HG02885 (cell line): ENCODE measurements around the gene ST3GAL5.

Experiments
- ATAC-seq: cut with Tn5 transposase; IDR thresholded peaks from one replicate; pipeline ENCODE4 v1.9.1; 2021; ENCODE audit warnings: mild to moderate bottlenecking; ENCODE audit not compliant: unreplicated experiment, poor library complexity

The ST3GAL5 gene

DNA sequence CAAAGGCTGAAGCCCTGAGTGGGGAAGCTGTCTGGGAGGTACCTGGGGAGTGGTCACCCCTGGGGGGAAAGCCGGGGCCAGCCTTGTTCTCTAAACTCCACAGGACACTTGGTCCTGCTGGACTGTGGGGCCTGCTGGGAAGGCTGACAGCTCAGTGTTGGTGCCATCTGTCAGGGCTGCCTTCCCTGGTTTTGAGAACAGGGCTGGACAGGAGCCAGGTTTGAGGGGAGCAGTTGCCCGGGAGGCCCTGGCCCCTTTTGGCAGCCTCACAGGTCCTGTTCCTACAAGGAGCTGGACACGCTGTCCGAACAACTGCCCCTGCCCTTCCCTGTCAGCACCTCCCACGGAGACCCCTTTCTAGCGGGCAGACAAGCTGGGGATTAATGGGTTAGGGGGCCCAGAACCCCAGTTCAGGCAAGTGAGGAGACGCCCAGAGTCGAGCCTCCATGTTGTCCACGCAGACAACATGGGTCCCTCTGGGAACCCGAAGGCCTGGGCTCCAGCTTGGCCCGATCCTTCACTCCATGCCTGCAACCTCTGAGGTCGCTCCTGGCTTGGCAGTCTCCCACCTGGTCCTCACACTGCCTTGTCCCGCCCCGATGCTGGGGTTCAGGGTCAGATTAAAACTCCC, 94.2 kb downstream of the ST3GAL5 start:
- no peak for ATAC-seq

- ATAC-seq: no peak
These were observed 94.8 kb downstream of the ST3GAL5 start for GRCh38 chr2:85794038-85794441.

DNA sequence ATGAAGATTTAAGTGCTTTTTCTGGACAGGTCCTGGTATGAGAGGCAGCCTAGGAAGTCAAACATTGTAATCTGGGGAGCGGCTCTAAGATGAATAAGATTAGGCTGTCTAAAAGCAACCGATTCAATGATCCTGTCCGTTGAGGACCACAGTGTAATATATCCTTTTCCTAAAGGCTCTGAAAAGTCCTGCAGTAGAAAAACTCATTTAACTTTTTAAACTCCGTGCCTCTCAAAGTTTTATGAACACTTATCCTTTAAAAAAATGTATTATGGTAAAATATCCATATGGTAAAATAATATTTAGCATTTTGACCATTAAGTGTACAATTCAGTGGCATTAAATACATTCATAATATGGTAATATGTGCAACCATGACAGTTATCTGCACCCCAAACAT, 95.2 kb downstream of the ST3GAL5 start:
- ATAC-seq: no peak

DNA sequence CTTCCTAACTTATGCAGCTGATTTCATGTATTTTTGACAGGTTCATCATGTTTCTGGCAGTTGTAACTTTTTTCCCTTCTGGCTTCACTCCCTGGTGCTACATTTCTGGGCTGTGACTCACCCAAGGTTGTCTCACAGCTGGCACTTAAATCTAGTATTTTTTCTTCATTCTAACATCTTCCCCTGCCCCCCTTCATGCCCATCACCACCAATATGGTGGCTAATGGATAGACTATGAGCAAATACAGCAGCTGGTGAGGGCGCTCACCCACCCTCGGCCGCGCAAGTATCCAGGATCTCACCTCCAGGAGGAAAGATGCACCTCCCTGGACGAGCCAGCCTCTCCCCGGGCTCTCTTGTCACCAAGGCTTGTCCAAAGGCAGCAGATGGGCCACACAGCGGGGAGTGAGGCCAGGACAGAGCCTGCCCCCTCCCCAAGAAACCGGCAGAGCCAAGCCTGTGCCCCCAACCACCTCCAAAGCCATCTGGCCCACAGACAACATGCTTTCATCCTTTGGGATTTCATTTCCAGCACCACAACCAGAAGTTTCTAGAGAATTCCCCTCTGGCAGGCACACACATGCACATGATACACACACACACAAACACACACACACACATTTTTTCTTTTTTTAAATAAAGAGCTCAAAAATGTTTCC, 95.9 kb downstream of the ST3GAL5 start:
- ATAC-seq: no peak

DNA sequence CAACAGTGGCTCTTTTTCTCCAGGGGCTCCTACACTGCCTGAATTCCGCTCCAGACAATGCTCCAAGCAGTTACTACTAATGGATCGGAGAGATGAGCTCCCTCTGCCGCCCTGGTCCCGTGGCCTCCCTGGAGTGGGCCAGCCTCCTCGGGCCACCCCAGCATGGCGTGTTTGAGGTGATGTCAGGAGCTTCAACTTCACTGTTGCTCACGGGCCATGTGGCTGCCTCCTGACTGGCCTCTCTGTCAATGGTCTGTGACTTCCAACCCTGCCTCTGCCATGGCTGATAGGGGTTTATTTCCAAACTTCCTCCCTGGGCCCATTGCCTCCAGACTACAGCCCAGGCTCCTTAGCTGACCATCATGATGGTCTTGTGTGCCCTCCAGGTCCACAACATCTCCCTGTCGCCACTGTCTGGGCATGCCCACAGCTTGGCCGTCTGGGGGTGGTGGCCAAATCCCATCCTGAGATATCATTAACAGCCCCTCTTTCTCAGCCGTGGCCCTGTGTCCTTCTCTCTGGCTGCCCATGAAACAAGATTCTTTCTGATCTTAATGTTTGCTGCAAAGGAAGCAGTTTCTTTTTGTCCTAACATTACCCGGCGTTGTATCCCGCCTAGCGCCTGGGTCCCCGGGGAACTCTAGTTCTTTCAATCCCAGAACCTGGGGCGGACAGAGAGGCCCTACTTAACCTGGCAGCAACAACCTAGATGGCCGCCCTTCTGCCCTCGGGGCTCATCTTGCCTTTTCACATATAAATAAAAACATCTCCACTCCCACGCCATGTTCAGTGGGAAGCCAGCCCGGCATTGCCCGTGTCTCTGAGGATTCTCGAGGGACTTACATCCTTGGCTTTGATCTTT, 96.9 kb downstream of the ST3GAL5 start:
- ATAC-seq: no peak

DNA sequence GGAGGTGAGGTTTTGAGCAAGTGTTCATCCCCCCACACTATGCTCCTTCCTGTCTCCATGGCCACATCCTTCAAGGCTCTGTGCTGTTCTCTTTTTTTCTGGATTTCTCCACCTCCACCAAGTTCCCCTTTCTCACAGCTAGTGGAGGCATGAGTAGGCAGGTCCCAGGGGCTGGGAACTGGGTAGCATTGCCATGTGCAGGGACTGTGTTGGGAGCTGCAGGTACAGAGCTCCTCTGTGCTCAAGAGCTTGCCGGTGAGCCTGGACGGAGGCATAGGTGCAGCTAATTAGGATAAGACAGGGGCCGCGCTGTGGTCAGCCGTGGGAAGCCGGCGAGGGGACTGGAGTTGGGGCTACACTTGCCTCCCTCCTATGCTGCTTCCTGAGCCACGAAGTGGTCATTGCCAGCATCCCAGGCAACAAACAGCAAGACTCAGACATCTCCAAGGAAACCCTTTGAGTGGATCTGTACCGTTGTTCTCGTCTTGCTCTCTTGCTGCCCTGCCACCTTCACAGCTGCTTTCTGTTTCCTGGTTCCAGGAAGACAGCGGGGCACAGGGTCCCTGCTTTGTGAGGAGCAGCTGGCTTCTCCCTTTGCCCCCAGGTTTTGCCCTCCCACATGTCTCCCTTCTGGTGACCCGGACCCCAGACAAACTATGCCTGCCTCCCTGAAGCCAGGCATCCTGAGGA, 98.1 kb downstream of the ST3GAL5 start:
- ATAC-seq: no peak

DNA sequence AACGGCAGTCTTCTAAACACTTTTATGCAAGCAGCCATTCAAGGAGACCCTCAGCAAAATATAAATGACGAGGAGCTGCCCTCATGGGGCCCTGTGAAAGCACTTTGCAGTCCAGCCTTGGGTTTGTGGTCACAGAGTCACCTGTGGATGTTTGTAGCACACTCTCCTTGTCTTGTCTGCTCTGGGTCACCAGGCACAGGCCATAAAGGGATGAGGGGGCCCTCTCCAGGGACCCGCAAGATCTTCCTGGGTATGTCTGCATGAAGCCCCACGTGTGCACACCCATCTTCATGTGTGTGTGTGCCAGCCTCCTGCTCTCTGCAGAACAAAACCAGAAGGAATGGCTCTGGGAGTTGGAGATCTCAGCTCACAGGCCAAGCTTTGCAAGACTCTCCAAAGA, 98.8 kb downstream of the ST3GAL5 start:
- no peak for ATAC-seq

- no peak for ATAC-seq
These were observed 99.5 kb downstream of the ST3GAL5 start for GRCh38 chr2:85789271-85789670.

GRCh38 chr2:85788603-85789002, 100.2 kb downstream of the ST3GAL5 start:
- no peak for ATAC-seq

DNA sequence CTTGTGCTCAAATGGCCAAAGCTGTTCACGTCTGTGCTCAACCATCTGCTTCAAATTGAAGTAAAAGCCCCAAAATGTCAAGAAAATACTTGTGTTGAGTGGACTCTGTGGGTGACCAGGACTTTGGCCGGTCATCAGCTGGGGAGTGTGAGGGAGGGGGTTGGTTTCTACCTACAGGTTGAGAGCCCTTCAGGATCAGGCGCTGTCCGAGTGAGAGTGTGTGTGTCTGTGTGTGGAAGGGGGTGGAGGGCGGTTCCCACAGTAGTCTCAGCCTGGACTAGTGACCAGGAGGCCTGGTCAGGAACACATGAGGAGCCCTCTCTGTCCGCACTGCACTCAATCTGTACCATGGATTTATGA, 100.8 kb downstream of the ST3GAL5 start:
- no peak for ATAC-seq

DNA sequence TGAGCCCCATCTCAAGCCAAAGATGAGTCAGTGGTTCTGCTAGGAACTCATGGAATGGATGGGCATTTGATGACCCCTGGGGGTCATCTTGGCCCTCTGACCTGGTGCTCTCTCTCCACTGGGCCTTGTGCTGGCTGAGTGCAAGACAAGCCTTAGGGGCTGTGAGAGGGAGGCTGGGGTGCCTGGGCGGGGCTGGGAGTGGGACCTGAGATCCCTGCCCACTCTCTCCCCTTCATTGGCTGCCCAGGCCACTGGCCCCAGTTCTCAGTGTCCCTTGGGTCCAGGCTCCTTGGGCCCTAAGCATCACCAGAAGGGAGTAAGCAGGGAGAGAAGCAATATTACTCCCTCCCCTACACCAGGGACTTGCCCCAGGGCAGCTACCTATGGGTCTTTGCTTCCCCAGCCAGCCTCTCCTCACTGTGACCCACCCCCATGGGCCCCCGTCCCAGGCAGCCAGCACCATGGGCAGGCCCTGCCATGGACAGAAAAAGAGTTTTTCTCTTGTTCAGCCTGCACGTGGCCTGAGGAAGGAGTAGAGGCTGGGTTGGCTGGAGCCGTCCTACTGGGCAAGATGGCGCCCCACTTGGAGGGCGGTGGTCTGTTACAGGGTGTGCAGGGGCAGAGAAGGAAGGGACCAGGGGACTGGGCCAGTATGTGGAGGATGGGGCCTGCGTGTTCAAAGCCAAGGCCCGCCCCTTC, 101.4 kb downstream of the ST3GAL5 start:
- no peak for ATAC-seq
